ELR (cell line): Measurements from ENCODE around the gene FOXP1.

Experiments
- DNase-seq: peaks from one replicate; pipeline ENCODE4 v3.0.0-alpha.2; 2015; ENCODE audit warnings: low read depth

The FOXP1 gene

GRCh38 chr3:71428841-71429596 lies 154.5 kb downstream of the FOXP1 start:
- DNase-seq, result no peak

DNA sequence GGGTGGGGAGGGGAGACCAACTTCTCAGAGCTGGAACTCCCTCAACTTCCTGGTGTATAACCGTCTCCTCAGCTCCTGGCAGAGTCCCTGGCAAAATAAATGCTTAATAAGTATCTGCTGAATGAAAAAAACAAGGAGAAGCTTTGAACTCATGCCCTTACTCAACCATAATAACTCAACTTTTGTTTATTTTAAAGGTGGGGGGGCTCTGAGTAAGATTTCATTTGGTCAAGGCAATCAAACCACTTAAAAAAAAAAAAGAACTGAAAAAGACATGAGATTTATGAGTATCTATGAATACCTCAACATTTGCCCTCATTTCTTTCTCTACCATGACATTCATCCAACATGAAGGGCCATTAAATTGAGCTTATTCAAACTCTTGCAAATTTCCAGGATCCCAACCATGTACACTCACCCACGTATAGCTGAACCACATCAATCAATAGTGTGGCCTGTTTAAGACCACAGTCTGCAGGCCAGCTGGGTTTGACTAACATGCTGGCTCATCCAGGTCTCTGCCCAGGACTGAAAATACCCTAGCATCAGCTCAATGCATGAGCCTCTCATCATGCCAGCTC lies 157.9 kb downstream of the FOXP1 start:
- DNase-seq, result peak; percentile 50

- DNase-seq, result no peak
These were observed 160.2 kb downstream of the FOXP1 start for GRCh38 chr3:71423151-71423906.

GRCh38 chr3:71421820-71422566 lies 161.5 kb downstream of the FOXP1 start:
- DNase-seq, result no peak

DNA sequence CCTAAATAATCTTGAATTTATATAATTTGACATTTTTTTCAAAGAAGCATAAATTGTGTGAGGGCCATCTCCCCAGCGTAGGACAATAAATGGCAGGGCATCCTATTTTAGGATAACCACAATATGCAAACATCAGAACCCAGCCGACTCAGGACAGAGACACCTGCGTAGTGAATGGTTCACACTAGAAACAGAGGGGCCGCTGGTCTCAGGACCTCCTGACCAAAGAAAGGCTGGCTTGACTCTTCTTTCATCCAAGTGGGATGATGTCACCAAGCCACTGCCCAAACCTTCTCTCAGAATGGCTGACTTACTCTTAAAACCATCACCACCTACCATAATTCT lies 162.1 kb downstream of the FOXP1 start:
- no peak for DNase-seq

- no peak for DNase-seq
These were observed 164.2 kb downstream of the FOXP1 start for GRCh38 chr3:71419369-71419768.

GRCh38 chr3:71417791-71418190 lies 165.7 kb downstream of the FOXP1 start:
- no peak for DNase-seq

GRCh38 chr3:71416876-71417275 lies 166.7 kb downstream of the FOXP1 start:
- DNase-seq, result no peak

DNA sequence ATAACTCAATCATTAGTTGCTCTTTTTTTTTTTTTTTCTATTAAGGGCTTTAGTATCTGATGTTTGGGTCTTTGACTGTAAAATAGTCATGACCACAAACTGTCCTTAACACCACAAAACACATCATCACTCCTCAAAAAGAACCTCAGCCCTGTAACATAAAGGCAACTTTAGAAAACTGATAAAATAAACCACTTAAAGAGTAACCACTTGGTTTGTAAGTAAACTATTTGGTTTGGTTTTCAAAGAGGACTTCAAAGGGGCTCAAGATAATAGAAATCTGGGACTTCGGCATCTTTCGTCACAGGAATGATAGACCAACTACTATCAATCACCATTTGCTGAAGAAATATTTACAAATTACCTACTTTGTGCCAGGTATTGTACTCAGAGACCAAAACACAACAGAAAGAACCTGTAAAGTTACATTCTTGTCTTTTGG lies 167.8 kb downstream of the FOXP1 start:
- no peak for DNase-seq

DNA sequence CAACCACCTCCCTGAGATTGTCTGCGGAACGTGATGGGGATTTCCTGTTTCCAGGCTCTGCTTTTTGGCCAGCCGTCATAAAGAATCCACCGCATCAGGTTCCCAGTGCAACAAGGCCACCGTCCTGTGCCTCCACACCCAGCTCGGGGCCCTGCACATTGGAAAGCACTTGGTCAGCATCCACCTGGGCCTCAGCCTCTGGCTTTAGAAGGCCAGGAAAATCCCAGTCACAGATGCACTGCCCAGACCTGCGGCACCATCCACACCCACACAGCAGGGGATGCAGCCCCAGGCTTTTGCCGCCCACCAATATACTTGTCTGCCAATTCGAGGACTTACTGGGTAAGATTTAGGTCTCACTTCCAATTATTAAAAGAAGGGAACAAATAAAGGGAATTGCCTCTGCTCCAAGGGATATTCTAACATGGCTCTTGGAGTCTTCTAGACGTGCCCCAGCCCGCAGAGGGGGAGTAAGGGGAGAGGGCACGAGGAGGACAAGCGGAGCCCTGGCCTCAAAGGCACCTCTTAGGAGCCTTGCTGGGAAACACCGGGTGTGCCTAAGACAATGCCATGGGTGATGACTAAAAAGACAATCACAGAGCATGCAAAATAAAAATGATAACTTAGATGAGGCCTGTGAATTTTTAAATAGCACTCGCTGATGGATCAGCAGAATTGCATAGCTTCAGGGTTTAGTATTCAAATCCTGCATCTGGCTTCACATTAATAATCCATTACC lies 169.2 kb downstream of the FOXP1 start:
- DNase-seq, result no peak

GRCh38 chr3:71413572-71413971 lies 170.0 kb downstream of the FOXP1 start:
- no peak for DNase-seq

GRCh38 chr3:71409352-71409751 lies 174.2 kb downstream of the FOXP1 start:
- no peak for DNase-seq

DNA sequence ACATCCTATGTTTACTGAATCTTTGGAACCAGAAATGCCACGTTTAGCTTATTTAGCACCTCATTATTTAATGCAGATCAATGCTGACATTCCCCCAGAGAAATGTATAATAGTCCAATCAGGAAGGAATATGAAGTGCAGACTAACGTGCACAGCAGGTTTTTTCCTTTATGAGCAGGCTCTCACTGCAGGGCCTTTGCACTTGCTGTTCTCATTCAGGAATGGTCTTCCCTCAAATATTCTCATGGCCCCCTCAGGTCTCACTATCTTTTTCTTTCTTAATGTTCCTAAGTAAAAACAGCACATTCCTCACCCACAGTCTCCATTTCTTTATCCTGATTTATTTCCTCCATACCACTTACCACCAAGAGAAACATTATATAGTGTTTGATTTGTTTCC lies 174.6 kb downstream of the FOXP1 start:
- DNase-seq, result no peak

- DNase-seq, result no peak
These were observed 175.7 kb downstream of the FOXP1 start for GRCh38 chr3:71407823-71408222.

GRCh38 chr3:71406972-71407810 lies 176.3 kb downstream of the FOXP1 start:
- no peak for DNase-seq

DNA sequence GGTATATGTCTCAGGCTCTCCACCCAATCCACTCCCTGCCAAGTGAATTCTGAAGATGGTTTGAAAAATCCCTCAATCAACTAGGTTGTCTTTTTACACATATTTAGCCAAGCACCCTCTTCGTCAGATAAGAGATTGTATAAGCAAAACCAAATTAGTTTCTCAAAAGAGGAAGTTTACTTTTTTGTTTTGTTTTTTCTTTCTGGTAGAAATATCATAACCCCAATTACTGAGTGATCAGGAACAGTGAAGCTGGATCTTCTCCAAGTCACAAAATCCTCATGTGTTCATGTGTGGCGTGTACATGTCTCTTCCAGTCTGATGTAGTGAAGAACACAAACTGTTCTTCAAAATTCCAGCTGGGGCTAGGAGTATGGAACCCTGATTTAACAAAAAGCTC lies 180.6 kb downstream of the FOXP1 start:
- DNase-seq, result no peak

GRCh38 chr3:71402280-71402679 lies 181.2 kb downstream of the FOXP1 start:
- DNase-seq, result no peak

DNA sequence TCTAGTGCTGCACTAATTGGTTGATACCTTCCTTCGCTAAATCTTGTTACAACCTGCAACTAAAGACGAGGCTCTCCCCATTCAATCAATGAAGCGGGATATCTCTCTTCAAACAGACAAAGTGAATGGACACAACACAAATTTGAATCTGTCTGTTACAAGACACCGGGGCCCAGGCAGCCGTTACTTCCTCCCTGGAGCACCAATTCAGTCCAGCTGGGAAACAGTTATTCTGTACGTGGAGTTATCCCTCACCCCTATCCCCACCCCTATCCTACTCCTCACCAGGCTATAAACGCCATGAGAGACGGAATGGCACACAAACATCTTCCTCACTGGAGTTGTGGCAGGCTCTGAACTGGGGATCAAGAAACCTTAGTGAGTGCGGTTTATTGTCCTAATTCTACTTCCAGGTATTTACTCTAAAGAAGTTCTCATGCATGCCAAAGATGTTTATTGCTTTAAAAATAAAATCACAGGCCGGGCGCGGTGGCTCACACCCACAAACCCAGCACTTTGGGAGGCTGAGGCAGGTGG lies 181.8 kb downstream of the FOXP1 start:
- DNase-seq, result no peak

- no peak for DNase-seq
These were observed 182.5 kb downstream of the FOXP1 start for GRCh38 chr3:71400986-71401451.

- DNase-seq, result no peak
These were observed 184.1 kb downstream of the FOXP1 start for GRCh38 chr3:71399478-71399877.
